Measurements from ENCODE around the gene C17orf114.

C17orf114 gene

DNA sequence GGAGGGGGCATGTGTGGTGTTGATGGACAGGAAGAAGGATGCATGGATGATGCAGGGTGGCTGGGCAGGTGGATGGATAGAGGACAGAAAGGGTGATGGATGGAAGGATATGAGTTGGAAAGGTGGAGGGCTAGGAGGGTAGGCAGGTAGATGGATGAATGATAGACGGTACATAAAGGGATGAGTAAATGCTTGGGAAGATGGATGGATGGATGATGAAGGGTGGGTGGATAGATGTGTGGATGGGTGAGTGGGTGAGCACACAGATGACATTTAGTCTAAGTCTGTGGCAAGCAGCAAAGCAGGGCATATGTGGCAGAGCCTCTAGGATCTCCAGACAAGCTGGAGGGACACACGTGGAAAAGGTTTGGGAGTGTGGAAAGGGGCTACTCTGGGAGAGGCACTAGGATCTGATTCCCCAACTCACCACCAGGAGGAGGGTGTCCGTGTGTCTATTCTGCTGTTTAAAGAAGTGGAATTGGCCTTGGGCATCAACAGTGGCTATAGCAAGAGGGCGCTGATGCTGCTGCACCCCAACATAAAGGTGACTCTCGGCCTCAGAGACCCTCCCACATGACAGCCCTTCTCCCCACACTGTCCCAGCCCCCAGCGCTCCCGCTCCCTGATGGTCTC is 13.0 kb upstream of the C17orf114 start:
- no peak overlapping the region for H3K4me3 ChIP-seq (ENCODE audit: low read depth, low read length)
- no peak overlapping the region for H3K27ac ChIP-seq (ENCODE audit: extremely low read depth, low read depth, low read length)
- H3K9me3 ChIP-seq (ENCODE audit: control insufficient read depth, insufficient read depth, low read depth, low read length): no peaks in the 10 kb centered on the region
- TF ChIP-seq EGR2 (tag by site-specific recombination; IDR thresholded peaks at IDR 0.05; ENCODE audit: low read depth): peak; percentile 72
- TF ChIP-seq, protein P1, sequence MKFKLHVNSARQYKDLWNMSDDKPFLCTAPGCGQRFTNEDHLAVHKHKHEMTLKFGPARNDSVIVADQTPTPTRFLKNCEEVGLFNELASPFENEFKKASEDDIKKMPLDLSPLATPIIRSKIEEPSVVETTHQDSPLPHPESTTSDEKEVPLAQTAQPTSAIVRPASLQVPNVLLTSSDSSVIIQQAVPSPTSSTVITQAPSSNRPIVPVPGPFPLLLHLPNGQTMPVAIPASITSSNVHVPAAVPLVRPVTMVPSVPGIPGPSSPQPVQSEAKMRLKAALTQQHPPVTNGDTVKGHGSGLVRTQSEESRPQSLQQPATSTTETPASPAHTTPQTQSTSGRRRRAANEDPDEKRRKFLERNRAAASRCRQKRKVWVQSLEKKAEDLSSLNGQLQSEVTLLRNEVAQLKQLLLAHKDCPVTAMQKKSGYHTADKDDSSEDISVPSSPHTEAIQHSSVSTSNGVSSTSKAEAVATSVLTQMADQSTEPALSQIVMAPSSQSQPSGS (tag by site-specific recombination; IDR thresholded peaks at IDR 0.05; ENCODE audit: low read depth): no peak
- no peak for TF ChIP-seq ZNF560 (tag by site-specific recombination; IDR thresholded peaks at IDR 0.05; ENCODE audit: borderline replicate concordance)
- TF ChIP-seq ZFHX2 (tag by site-specific recombination; conservative IDR thresholded peaks at IDR 0.05): peak; percentile 62
- no peak for TF ChIP-seq GLI4 (tag by site-specific recombination; IDR thresholded peaks at IDR 0.05)
- peak; percentile 37; the same call in 1 of the 2 replicates for TF ChIP-seq CTCF (tag by site-specific recombination; IDR thresholded peaks at IDR 0.05)
- TF ChIP-seq PRDM2 (tag by site-specific recombination; IDR thresholded peaks at IDR 0.05; ENCODE audit: borderline replicate concordance): no peak
- TF ChIP-seq ZNF366 (tag by site-specific recombination; conservative IDR thresholded peaks at IDR 0.05): peak; percentile 75
- H3K4me1 ChIP-seq (ENCODE audit: control insufficient read depth, insufficient read depth, low read length): no peaks in the 10 kb centered on the region
- H3K36me3 ChIP-seq (ENCODE audit: control insufficient read depth in 2 of 2, insufficient read depth in 1 of 2, low read length in 2 of 2): peaks cover 0 to 52% of the 10 kb centered on the region in 2 experiments; a peak in 2 of 3 replicates
- POLR2A ChIA-PET: no interaction called here
- CTCF ChIA-PET: interaction anchor here (0.7 kb wide), 1 partner anchor 9 kb away, joined by 3 read pairs; no protein-coding TSS in a partner anchor

DNA sequence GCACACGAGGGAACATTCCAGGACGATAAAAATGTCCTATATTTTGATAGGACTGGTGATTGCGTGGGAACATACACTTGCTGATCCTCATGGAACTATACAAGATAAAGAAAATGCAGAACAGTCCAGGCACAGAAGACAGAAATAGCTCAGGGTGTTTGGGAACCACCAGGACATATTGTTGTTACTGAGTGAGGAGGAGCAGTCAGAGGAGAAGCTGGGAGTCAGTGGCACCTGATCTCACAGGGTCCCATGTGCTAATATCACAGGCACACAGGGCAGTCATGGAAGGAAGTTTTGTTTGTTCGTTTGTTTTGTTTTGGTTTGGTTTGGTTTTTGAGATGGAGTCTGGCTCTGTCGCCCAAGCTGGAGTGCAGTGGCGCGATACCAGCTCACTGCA is 10.6 kb upstream of the C17orf114 start:
- Histone ChIP-seq H3K4me3 (ENCODE audit: low read depth, low read length) (no peak overlapping the region), H3K9me3 (ENCODE audit: control insufficient read depth, insufficient read depth, low read depth, low read length) (no peaks in the 10 kb centered on the region), H3K27ac (ENCODE audit: extremely low read depth, low read depth, low read length) (no peak overlapping the region), H3K36me3 (ENCODE audit: control insufficient read depth in 2 of 2, insufficient read depth in 1 of 2, low read length in 2 of 2) (peaks cover 0 to 57% of the 10 kb centered on the region in 2 experiments; a peak in 2 of 3 replicates), H3K4me1 (ENCODE audit: control insufficient read depth, insufficient read depth, low read length) (no peaks in the 10 kb centered on the region)
- ChIA-PET POLR2A (interaction anchor here (0.7 to 2.0 kb wide), 3 partner anchors 13 to 158 kb away, joined by 3 to 9 read pairs (median 4); no protein-coding TSS in a partner anchor), CTCF (interaction anchor here (0.6 to 0.7 kb wide), 2 partner anchors 16 to 38 kb away, joined by 3 to 6 read pairs; no protein-coding TSS in a partner anchor)
- TF ChIP-seq, protein P1 (tag by site-specific recombination; IDR thresholded peaks at IDR 0.05; ENCODE audit: low read depth): no peak
- TF ChIP-seq ZNF223 (tag by site-specific recombination; IDR thresholded peaks at IDR 0.05): no peak
- no peak for TF ChIP-seq SETDB1 (IDR thresholded peaks at IDR 0.05; ENCODE audit: insufficient read length, low read length)
- TF ChIP-seq ZNF394 (tag by site-specific recombination; IDR thresholded peaks at IDR 0.05; ENCODE audit: borderline replicate concordance): peak; percentile 73

Measured in HEK293 (cell line).